ENCODE measurements around the gene PODNL1.
"Not testable (repeated sequence)": the region's sequence is repeated elsewhere in the genome, so short reads cannot be mapped to it uniquely, and the experiment has no call there.

Gene PODNL1

DNA sequence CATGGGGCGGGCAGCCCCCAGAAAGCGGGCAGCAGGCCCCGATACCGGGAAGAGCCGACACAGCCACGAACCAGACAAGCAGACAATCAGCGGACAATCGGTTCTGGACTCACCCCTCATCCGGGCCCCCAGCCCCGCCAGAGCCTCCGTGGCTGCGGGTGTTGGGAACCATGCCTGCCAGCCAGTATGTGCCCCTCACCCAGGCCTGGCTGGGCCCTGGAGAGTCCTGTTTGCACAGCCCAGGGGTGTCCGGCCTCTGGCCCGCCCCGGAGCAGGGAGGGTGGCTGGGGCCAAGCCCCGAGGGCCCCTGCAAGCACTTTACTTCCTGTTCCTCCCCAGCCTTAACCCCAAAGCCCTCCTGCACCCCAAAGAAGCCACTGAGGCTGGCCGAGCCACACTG, 7.8 kb downstream of the PODNL1 start:
- DNase-seq (ENCODE audit: low spot score) = no peak
- TF ChIP-seq, protein P1, sequence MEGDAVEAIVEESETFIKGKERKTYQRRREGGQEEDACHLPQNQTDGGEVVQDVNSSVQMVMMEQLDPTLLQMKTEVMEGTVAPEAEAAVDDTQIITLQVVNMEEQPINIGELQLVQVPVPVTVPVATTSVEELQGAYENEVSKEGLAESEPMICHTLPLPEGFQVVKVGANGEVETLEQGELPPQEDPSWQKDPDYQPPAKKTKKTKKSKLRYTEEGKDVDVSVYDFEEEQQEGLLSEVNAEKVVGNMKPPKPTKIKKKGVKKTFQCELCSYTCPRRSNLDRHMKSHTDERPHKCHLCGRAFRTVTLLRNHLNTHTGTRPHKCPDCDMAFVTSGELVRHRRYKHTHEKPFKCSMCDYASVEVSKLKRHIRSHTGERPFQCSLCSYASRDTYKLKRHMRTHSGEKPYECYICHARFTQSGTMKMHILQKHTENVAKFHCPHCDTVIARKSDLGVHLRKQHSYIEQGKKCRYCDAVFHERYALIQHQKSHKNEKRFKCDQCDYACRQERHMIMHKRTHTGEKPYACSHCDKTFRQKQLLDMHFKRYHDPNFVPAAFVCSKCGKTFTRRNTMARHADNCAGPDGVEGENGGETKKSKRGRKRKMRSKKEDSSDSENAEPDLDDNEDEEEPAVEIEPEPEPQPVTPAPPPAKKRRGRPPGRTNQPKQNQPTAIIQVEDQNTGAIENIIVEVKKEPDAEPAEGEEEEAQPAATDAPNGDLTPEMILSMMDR (IDR thresholded peaks at IDR 0.05; ENCODE audit: extremely low read depth, missing control alignments) = no peak

DNA sequence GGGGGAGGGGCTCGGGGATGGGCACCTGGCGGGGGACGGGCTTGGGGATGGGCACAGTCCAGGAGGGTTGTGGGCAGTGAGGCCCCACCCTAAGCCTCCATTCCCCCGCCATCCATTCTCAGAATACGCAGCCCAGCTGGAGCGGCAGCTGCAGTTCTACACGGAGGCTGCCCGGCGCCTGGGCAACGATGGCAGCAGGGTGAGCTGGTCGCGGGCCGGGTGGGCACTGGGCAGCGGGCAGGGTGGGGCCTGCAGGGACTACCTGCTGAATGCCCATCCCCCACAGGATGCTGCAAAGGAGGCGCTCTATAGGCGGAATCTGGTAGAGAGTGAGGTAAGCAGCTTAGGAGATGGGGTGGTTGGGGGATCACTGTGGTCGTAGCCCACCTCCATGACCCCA, 8.3 kb downstream of the PODNL1 start:
- TF ChIP-seq, protein P1 (IDR thresholded peaks at IDR 0.05; ENCODE audit: extremely low read depth, missing control alignments) = no peak
- no peak for DNase-seq (ENCODE audit: low spot score)

DNA sequence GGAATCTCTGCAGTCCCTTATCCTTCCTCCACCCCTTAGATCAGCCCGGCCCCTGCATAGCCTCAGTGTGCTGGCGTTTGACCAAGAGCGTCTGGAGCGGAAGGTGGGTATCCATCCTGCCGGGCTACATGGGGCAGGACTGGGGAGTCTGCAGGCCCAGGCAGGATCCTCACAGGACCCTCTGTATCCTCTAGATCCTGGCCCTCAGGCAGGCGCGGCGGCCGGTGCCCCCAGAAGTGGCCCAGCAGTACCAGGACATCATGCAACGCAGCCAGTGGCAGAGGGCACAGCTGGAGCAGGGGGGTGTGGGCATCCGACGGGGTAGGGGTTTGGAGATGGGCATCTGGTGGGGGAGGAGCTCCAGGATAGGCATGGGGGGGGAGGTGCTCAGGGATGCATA, 8.9 kb downstream of the PODNL1 start:
- TF ChIP-seq, protein P1 (IDR thresholded peaks at IDR 0.05; ENCODE audit: extremely low read depth, missing control alignments) = no peak
- DNase-seq (ENCODE audit: low spot score) = no peak

DNA sequence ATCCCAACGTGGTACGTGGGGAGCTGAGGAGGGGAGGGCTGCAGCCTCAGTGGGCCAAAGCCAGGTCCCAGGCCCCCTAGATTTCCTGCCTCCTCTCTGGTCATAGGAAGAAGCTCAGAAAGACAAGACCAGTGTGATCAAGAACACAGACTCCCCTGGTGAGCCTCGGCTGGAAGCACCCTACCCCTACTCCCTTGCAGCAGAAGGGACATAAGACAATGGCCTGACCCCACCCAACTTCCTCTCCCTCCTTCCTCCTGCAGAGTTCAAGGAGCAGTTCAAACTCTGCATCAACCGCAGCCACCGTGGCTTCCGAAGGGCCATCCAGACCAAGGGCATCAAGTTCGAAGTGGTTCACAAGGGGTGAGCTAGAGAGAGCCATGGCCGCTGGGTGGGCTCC, 11.5 kb downstream of the PODNL1 start:
- DNase-seq (ENCODE audit: low spot score) = no peak
- TF ChIP-seq, protein P1 (IDR thresholded peaks at IDR 0.05; ENCODE audit: extremely low read depth, missing control alignments) = no peak

DNA sequence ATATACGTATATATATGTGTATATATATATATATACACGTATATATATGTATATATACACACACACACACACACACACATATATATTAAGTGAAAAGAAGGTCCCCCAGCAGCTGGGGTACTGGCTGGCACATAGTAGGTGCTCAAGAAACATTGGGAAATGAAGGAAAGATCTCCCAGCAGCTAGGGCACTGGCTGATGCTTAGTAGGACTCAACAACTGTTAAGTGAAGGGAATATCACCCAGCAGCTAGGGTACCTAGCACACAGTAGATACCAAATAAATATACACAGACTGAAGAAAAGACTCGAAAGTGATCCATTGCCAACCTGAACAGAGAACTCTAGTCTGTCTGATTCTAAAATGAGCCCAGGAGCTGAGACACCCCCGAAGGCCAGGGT, 12.2 kb downstream of the PODNL1 start:
- TF ChIP-seq, protein P1 (IDR thresholded peaks at IDR 0.05; ENCODE audit: extremely low read depth, missing control alignments) = no peak
- DNase-seq (ENCODE audit: low spot score) = no peak

DNA sequence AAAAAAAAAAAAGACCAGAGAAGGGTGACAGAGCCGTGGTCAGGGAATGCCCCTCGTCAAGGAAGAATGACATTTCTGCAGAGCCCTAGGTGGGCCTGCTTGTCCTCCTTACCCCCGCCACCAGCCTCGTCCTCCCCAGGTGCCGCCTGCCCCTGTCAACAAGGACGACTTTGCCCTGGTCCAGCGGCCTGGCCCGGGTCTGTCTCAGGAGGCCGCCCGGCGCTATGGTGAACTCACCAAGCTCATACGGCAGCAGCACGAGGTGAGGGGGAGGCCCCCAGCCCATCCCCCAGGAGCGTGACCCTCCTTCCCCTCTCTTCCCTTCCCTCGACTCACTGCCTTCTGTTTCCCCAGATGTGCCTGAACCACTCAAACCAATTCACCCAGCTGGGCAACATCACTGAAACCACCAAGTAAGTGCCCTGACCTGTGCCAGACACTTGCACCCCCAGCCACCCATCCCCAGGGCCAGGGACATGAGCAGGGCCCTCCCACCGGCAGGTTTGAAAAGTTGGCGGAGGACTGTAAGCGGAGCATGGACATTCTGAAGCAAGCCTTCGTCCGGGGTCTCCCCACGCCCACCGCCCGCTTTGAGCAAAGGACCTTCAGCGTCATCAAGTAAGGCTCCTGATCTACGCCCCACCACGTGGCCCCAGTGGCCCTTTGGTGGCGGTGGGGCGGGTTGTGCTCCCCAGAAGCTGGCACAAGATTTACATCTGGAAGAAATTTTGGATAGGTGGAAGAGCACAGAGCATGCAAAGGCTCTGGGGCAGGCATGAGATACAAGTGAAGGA, 14.8 kb downstream of the PODNL1 start:
- TF ChIP-seq, protein P1 (IDR thresholded peaks at IDR 0.05; ENCODE audit: extremely low read depth, missing control alignments) = no peak
- DNase-seq (ENCODE audit: low spot score) = no peak

DNA sequence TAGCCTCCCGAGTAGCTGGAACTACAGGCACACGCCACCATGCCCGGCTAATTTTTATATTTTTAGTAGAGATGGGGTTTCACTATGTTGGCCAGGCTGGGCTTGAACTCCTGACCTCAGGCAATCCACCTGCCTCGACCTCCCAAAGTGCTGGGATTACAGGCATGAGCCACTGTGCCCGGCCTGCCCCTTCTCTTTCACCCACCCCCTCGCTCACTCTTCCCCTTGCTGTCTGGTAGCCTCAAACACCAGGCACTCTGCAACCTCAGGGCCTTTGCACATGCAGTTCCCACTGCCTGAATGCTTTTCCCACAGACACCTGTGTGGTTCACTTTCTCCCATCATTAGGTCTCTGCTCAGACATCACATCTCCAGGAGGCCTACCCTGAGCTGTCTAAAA, 16.1 kb downstream of the PODNL1 start:
- not testable (repeated sequence) for DNase-seq (ENCODE audit: low spot score)
